Suprapubic skin (tissue), 4 donors: ENCODE measurements around the gene OR8G5.

Experiments used
- EP300 ChIP-seq: sonication (generic); formaldehyde crosslinking; IDR thresholded peaks from one replicate; pipeline ENCODE4 v1.6.1; 2017; ENCODE audit warnings: antibody characterized with exemption
- POLR2A ChIP-seq, 2 donors: fragments of 450-650 bp; IDR thresholded peaks; one replicate each; pipeline ENCODE4 v1.6.1; 2017; ENCODE audit warnings: antibody characterized with exemption in 2 of 2, mild to moderate bottlenecking in 2 of 2, moderate library complexity in 2 of 2
- POLR2AphosphoS5 ChIP-seq, 3 donors: sonication (generic); formaldehyde crosslinking; IDR thresholded peaks; one replicate each; pipeline ENCODE4 v1.6.1; 2017; ENCODE audit warnings: antibody characterized with exemption in 3 of 3

DNA sequence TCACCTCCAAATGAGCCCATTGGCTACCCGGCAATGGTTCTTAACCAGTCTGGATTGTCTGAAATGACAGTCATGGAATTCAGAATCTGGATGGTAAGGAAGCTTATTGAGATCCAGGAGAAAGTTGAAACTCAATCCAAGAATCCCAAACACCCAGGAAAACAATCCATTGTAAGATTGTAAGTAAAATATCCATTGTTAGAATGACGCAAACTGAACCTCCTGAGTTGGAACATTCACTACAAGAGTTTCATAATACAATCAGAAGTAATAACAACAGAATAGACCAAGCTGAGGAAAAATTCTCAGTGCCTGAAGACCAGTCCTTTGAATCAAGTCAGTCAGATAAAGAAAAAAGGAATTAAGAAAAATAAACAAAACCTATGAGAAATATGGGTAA lies 22.1 kb downstream of the OR8G5 start:
- TF ChIP-seq POLR2A (IDR thresholded peaks at IDR 0.05) (no peak), POLR2AphosphoS5 (IDR thresholded peaks at IDR 0.05) (no peak), EP300 (no peak)
